HCT116 (cell line): ENCODE results near the gene CREB3L4. TPM values are rescaled to one million over a fixed set of nuclear protein-coding genes. Genes with fewer than 3 reads are reported as not detected.

Experiments
- ATAC-seq: fragments of 200-7000 bp; cut with Tn5 transposase; 2 replicates; pipeline ENCODE4 v1.9.1; 2020; ENCODE audit warnings: mild to moderate bottlenecking, moderate library complexity
- BruUV-seq: library from RNA; stranded (reverse); fragments of 400-500 nt; replicated peaks from 2 replicates; lab custom pipeline; 2021; lab: Mats Ljungman, UMichigan
- CTCF ChIA-PET: fragments of 300-600 bp; sonication (Branson Sonifier 250); formaldehyde crosslinking; loops from one replicate; lab custom pipeline; 2021; ENCODE audit warnings: antibody characterized with exemption; lab: Charles Lee
- POLR2A ChIA-PET: fragments of 300-600, 350-600 bp; sonication (Branson Sonifier 250); formaldehyde crosslinking; loops from one replicate; lab custom pipeline; 2021; ENCODE audit warnings: antibody characterized with exemption; lab: Charles Lee
- RAD21 ChIA-PET, 2 experiments: fragments of 300-600 bp; sonication (Branson Sonifier 250); formaldehyde crosslinking; loops; one replicate each; lab custom pipeline; 2023; ENCODE audit warnings: low total read pairs in 2 of 2; ENCODE audit not compliant: uncharacterized antibody in 2 of 2, unreplicated experiment in 2 of 2, low non-redundant PET in 1 of 2; lab: Charles Lee
- DNase-seq: peaks from one replicate; pipeline ENCODE4 v3.0.0-alpha.2; 2010; ENCODE audit warnings: low read depth, low spot score
- H2AFZ ChIP-seq: fragments of 200-600 bp; shearing (Covaris generic), sonication (generic); 2 replicates; pipeline ENCODE4 v1.6.1; 2017; ENCODE audit warnings: low read depth, mixed run types, mixed read lengths, antibody characterized with exemption, low read length; ENCODE audit not compliant: poor library complexity, severe bottlenecking
- H3K27ac ChIP-seq: 2 replicates; pipeline ENCODE4 v1.5.1; 2012; ENCODE audit warnings: low read depth, low read length
- H3K27me3 ChIP-seq: fragments of 200-600 bp; sonication (generic); 2 replicates; pipeline ENCODE4 v1.6.1; 2016; ENCODE audit warnings: mixed run types, low read length, mixed read lengths; ENCODE audit not compliant: insufficient read depth
- H3K36me3 ChIP-seq, 2 experiments: fragments of 200-500 bp in 1 of 2; fragments of 200-600 bp in 1 of 2; sonication (Bioruptor generic) in 1 of 2; sonication (generic) in 1 of 2; 2 replicates each; pipeline versions ENCODE4 v1.5.1 to v1.6.1; 2014 to 2016; ENCODE audit warnings: low read length in 2 of 2, inconsistent platforms in 1 of 2, mixed read lengths in 1 of 2, mixed run types in 1 of 2; ENCODE audit not compliant: insufficient read depth in 2 of 2, control insufficient read depth in 1 of 2
- H3K4me1 ChIP-seq, 2 experiments: fragments of 200-600 bp in 1 of 2; sonication (generic) in 1 of 2; 2 replicates each; pipeline versions ENCODE4 v1.5.1 to v1.6.1; 2012 to 2017; ENCODE audit warnings: low read length in 2 of 2, inconsistent platforms in 1 of 2, mild to moderate bottlenecking in 1 of 2, mixed read lengths in 1 of 2, mixed run types in 1 of 2, moderate library complexity in 1 of 2; ENCODE audit not compliant: insufficient read depth in 2 of 2, control insufficient read depth in 1 of 2
- H3K4me2 ChIP-seq: fragments of 200-600 bp; sonication (generic); 2 replicates; pipeline ENCODE4 v1.6.1; 2017; ENCODE audit warnings: mixed run types, low read length, mixed read lengths
- H3K4me3 ChIP-seq, 2 experiments: fragments of 200-600 bp in 1 of 2; sonication (generic) in 1 of 2; replicated peaks in 1 of 2; 2 replicates each; pipeline ENCODE4 v1.5.1; 2011 to 2016; ENCODE audit warnings: low read length in 2 of 2, control low read depth in 1 of 2, low read depth in 1 of 2, mild to moderate bottlenecking in 1 of 2, mixed read lengths in 1 of 2, mixed run types in 1 of 2
- H3K79me2 ChIP-seq: fragments of 200-600 bp; sonication (generic); 2 replicates; pipeline ENCODE4 v1.6.1; 2017; ENCODE audit warnings: mild to moderate bottlenecking, mixed run types, low read length, moderate library complexity, mixed read lengths; ENCODE audit not compliant: insufficient read depth
- H3K9ac ChIP-seq: fragments of 200-600 bp; sonication (generic); 2 replicates; pipeline ENCODE4 v1.6.1; 2016; ENCODE audit warnings: low read length, mixed read lengths
- H3K9me2 ChIP-seq: fragments of 200-600 bp; sonication (generic), shearing (Covaris generic); 2 replicates; pipeline ENCODE4 v1.6.1; 2017; ENCODE audit warnings: mixed run types, mild to moderate bottlenecking, moderate library complexity; ENCODE audit not compliant: insufficient read depth
- H3K9me3 ChIP-seq, 2 experiments: fragments of 200-500 bp in 1 of 2; fragments of 200-600 bp in 1 of 2; sonication (Bioruptor generic) in 1 of 2; sonication (generic) in 1 of 2; 2 replicates each; pipeline ENCODE4 v1.6.1; 2014 to 2017; ENCODE audit warnings: low read length in 2 of 2, mixed read lengths in 2 of 2, inconsistent platforms in 1 of 2, low read depth in 1 of 2, mild to moderate bottlenecking in 1 of 2, mixed run types in 1 of 2, moderate library complexity in 1 of 2; ENCODE audit not compliant: control insufficient read depth in 1 of 2, insufficient read depth in 1 of 2
- H4K20me1 ChIP-seq: fragments of 200-600 bp; sonication (generic), shearing (Covaris generic); 2 replicates; pipeline ENCODE4 v1.6.1; 2017; ENCODE audit warnings: mixed run types, mild to moderate bottlenecking, moderate library complexity; ENCODE audit not compliant: insufficient read depth
- CEBPB ChIP-seq: IDR thresholded peaks from 2 replicates; pipeline ENCODE4 v1.6.1; 2012; ENCODE audit warnings: low read depth
- POLR2AphosphoS5 ChIP-seq: IDR thresholded peaks from 2 replicates; pipeline ENCODE4 v1.6.1; 2011; ENCODE audit warnings: mild to moderate bottlenecking, low read depth, low read length, moderate library complexity
- TCF7L2 ChIP-seq: IDR thresholded peaks from 2 replicates; pipeline ENCODE4 v1.7.0; 2011; ENCODE audit warnings: borderline replicate concordance, inconsistent platforms; ENCODE audit not compliant: insufficient read depth, insufficient read length; ENCODE audit errors: extremely low read depth
- YY1 ChIP-seq: IDR thresholded peaks from 2 replicates; pipeline ENCODE4 v1.6.1; 2011; ENCODE audit warnings: low read length, low read depth, moderate library complexity, mild to moderate bottlenecking; ENCODE audit not compliant: insufficient replicate concordance; ENCODE audit errors: extremely low read depth
- intact Hi-C: fragments of 100-400 bp; cut with micrococcal nuclease; formaldehyde crosslinking; loops from 2 replicates; pipeline ENCODE4 v1.10.0; 2022
- total RNA-seq: library from RNA; stranded (reverse); gene quantifications from one replicate; pipeline ENCODE4 v1.2.1, GENCODE V29; 2021; ENCODE audit not compliant: unreplicated experiment

Gene CREB3L4
- total RNA-seq, 1 experiment from 2014 or later, result 15.3 TPM

- POLR2A ChIA-PET, result no interaction called here
- Histone ChIP-seq H4K20me1 (no peaks in the 10 kb centered on the region), H3K27ac (no peak overlapping the region), H2AFZ (no peak overlapping the region), H3K36me3 (peaks cover 9 to 26% of the 10 kb centered on the region in 2 experiments; a peak in 3 of 4 replicates), H3K9me2 (no peaks in the 10 kb centered on the region), H3K4me1 (peaks cover 3 to 16% of the 10 kb centered on the region in 2 experiments; a peak in 3 of 4 replicates), H3K27me3 (no peaks in the 10 kb centered on the region), H3K9me3 (no peaks in the 10 kb centered on the region), H3K4me3 (no peak overlapping the region), H3K4me2 (no peak overlapping the region)
- RAD21 ChIA-PET, result no interaction called here
- CTCF ChIA-PET, result no interaction called here
- BruUV-seq, result no TSS peak
- DNase-seq, result no peak
- TF ChIP-seq POLR2AphosphoS5 (peak; percentile 32; the same call in 1 of the 2 replicates), YY1 (no peak)
- TF ChIP-seq, all 23 proteins: peak for 1
- peaks cover 20% of the 10 kb centered on the region for H3K79me2 ChIP-seq
- intact Hi-C loops, result no loop called here
- ATAC-seq, result no peak
- no peak overlapping the region for H3K9ac ChIP-seq
Observed at GRCh38 chr1:153973071-153973470, 5.4 kb downstream of the CREB3L4 start.

- POLR2A ChIA-PET, result interaction anchor here (1.4 kb wide), 1 partner anchor 10 kb away, joined by 3 read pairs; the partner anchor contains the start of gene SLC39A1
- no peak overlapping the region for H3K4me2 ChIP-seq
- H3K9me2 ChIP-seq, result no peaks in the 10 kb centered on the region
- TF ChIP-seq TCF7L2 (no peak), CEBPB (no peak)
- BruUV-seq, result no TSS peak
- H3K79me2 ChIP-seq, result peaks cover 20% of the 10 kb centered on the region
- no peaks in the 10 kb centered on the region for H3K9me3 ChIP-seq
- peaks cover 9 to 26% of the 10 kb centered on the region in 2 experiments; a peak in 3 of 4 replicates for H3K36me3 ChIP-seq
- no peaks in the 10 kb centered on the region for H4K20me1 ChIP-seq
- intact Hi-C loops, result no loop called here
- no peak overlapping the region for H3K9ac ChIP-seq
- DNase-seq, result no peak
- no peak overlapping the region for H2AFZ ChIP-seq
- CTCF ChIA-PET, result no interaction called here
- peaks cover under 1 to 15% of the 10 kb centered on the region in 2 experiments; a peak in 3 of 4 replicates for H3K4me1 ChIP-seq
- ATAC-seq, result no peak
- no peak overlapping the region for H3K4me3 ChIP-seq
- no peaks in the 10 kb centered on the region for H3K27me3 ChIP-seq
- RAD21 ChIA-PET, result no interaction called here
- H3K27ac ChIP-seq, result no peak overlapping the region
Observed at GRCh38 chr1:153973525-153973924, 5.8 kb downstream of the CREB3L4 start.
